ENCODE data around the gene DENND4C.

Gene DENND4C

DNA sequence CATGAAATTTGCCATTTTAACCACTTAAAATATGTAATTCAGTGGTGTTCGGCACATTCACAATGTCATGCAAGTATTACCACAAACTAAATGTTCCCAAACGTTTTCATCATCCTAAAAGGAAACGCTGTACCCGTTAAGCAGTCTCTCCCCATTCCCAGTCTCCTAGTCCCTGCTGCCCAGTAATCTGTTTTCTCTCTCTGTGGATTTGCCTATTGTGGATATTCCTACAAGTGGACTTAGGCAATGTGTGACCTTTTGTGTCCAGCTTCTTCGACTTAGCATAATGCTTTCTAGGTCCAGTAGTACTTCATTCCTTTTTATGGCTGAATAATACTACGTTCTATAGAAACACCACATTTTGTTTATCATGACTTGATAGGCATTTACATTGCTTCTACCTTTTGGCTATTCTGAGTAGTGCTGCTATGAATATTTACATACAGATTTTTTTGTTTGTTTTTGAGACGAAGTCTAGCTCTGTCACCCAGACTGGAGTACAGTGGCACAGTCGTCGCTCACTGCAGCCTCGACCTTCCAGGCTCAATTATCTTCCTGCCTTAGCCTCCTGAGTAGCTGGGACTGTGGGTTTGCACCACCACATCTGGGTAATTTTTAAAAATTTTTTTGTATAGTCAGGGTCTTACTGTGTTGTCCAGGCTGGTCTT, 13.0 kb downstream of the DENND4C start:
- ChIA-PET POLR2A (no interaction called here), CTCF (interaction anchor here (0.5 kb wide), 2 partner anchors 37 to 1714 kb away, joined by 3 read pairs; no protein-coding TSS in a partner anchor)
- Histone ChIP-seq H3K4me1 (ENCODE audit: control insufficient read depth, insufficient read depth, low read length) (peaks cover 6% of the 10 kb centered on the region), H3K27ac (ENCODE audit: extremely low read depth, low read depth, low read length) (no peak overlapping the region), H3K4me3 (ENCODE audit: low read depth, low read length) (no peak overlapping the region), H3K9me3 (ENCODE audit: control insufficient read depth, insufficient read depth, low read depth, low read length) (no peaks in the 10 kb centered on the region), H3K36me3 (ENCODE audit: control insufficient read depth in 2 of 2, insufficient read depth in 1 of 2, low read length in 2 of 2) (no peaks in the 10 kb centered on the region; a peak in 1 of 3 replicates)
- TF ChIP-seq HOXA7 (CRISPR knock-in tag; IDR thresholded peaks at IDR 0.05; ENCODE audit: borderline replicate concordance) (no peak), ZNF776 (tag by site-specific recombination; IDR thresholded peaks at IDR 0.05; ENCODE audit: borderline replicate concordance) (no peak), KLF16 (tag by site-specific recombination; IDR thresholded peaks at IDR 0.05) (no peak), GFI1B (tag by site-specific recombination; IDR thresholded peaks at IDR 0.05) (no peak), ZNF792 (tag by site-specific recombination; IDR thresholded peaks at IDR 0.05) (no peak)

DNA sequence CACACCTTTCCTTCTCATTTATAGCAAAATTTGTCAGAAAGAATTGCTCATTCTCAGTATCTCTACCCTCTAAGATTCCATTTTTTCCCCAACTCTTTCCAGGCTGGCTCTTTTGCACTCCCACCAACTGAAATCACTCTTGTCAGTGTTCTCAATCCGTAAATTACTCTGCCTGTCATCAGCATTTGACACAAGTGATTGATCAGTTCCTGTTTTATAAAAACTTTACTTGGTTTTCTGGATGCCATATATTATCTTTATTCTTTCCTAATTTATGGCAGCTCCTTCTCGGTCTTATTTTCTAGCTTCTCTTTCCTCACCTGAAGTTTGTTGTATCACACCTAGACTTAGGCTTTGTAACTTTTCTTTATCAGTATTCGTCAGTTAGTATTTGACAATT, 16.4 kb downstream of the DENND4C start:
- Histone ChIP-seq H3K36me3 (ENCODE audit: control insufficient read depth in 2 of 2, insufficient read depth in 1 of 2, low read length in 2 of 2) (no peaks in the 10 kb centered on the region; a peak in 1 of 3 replicates), H3K27ac (ENCODE audit: extremely low read depth, low read depth, low read length) (no peak overlapping the region), H3K4me1 (ENCODE audit: control insufficient read depth, insufficient read depth, low read length) (peaks cover 6% of the 10 kb centered on the region; the same call in 1 of the 2 replicates), H3K9me3 (ENCODE audit: control insufficient read depth, insufficient read depth, low read depth, low read length) (no peaks in the 10 kb centered on the region), H3K4me3 (ENCODE audit: low read depth, low read length) (no peak overlapping the region)
- TF ChIP-seq, protein P1, sequence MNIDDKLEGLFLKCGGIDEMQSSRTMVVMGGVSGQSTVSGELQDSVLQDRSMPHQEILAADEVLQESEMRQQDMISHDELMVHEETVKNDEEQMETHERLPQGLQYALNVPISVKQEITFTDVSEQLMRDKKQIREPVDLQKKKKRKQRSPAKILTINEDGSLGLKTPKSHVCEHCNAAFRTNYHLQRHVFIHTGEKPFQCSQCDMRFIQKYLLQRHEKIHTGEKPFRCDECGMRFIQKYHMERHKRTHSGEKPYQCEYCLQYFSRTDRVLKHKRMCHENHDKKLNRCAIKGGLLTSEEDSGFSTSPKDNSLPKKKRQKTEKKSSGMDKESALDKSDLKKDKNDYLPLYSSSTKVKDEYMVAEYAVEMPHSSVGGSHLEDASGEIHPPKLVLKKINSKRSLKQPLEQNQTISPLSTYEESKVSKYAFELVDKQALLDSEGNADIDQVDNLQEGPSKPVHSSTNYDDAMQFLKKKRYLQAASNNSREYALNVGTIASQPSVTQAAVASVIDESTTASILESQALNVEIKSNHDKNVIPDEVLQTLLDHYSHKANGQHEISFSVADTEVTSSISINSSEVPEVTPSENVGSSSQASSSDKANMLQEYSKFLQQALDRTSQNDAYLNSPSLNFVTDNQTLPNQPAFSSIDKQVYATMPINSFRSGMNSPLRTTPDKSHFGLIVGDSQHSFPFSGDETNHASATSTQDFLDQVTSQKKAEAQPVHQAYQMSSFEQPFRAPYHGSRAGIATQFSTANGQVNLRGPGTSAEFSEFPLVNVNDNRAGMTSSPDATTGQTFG (tag by site-specific recombination; IDR thresholded peaks at IDR 0.05; ENCODE audit: borderline replicate concordance) = no peak
- TF ChIP-seq TRIM28 (IDR thresholded peaks at IDR 0.05; ENCODE audit: borderline replicate concordance, low read length) (no peak), ZNF266 (tag by site-specific recombination; IDR thresholded peaks at IDR 0.05; ENCODE audit: low read depth) (no peak), ZNF629 (tag by site-specific recombination; IDR thresholded peaks at IDR 0.05) (no peak), ZNF624 (tag by site-specific recombination; IDR thresholded peaks at IDR 0.05) (no peak), ZNF777 (tag by site-specific recombination; IDR thresholded peaks at IDR 0.05; ENCODE audit: borderline replicate concordance) (no peak), SCRT1 (tag by site-specific recombination; IDR thresholded peaks at IDR 0.05; ENCODE audit: borderline replicate concordance) (no peak), ZNF311 (tag by site-specific recombination; IDR thresholded peaks at IDR 0.05; ENCODE audit: borderline replicate concordance) (no peak), ZBTB7A (tag by site-specific recombination; IDR thresholded peaks at IDR 0.05; ENCODE audit: low read depth) (no peak), ZEB2 (tag by site-specific recombination; IDR thresholded peaks at IDR 0.05) (no peak), BCL11B (tag by site-specific recombination; IDR thresholded peaks at IDR 0.05; ENCODE audit: low read depth) (no peak), ZNF23 (tag by site-specific recombination; IDR thresholded peaks at IDR 0.05; ENCODE audit: borderline replicate concordance) (no peak), ZNF335 (tag by site-specific recombination; conservative IDR thresholded peaks at IDR 0.05) (no peak), ZNF596 (tag by site-specific recombination; IDR thresholded peaks at IDR 0.05) (no peak), ZNF292 (tag by site-specific recombination; IDR thresholded peaks at IDR 0.05; ENCODE audit: borderline replicate concordance, low read depth) (no peak), ZNF416 (tag by site-specific recombination; IDR thresholded peaks at IDR 0.05) (no peak), OVOL3 (tag by site-specific recombination; IDR thresholded peaks at IDR 0.05) (no peak)
- TF ChIP-seq, protein P2, sequence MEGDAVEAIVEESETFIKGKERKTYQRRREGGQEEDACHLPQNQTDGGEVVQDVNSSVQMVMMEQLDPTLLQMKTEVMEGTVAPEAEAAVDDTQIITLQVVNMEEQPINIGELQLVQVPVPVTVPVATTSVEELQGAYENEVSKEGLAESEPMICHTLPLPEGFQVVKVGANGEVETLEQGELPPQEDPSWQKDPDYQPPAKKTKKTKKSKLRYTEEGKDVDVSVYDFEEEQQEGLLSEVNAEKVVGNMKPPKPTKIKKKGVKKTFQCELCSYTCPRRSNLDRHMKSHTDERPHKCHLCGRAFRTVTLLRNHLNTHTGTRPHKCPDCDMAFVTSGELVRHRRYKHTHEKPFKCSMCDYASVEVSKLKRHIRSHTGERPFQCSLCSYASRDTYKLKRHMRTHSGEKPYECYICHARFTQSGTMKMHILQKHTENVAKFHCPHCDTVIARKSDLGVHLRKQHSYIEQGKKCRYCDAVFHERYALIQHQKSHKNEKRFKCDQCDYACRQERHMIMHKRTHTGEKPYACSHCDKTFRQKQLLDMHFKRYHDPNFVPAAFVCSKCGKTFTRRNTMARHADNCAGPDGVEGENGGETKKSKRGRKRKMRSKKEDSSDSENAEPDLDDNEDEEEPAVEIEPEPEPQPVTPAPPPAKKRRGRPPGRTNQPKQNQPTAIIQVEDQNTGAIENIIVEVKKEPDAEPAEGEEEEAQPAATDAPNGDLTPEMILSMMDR (tag by site-specific recombination; IDR thresholded peaks at IDR 0.05) = no peak
- ChIA-PET POLR2A (interaction anchor here (1.1 kb wide), 1 partner anchor 16 kb away, joined by 3 read pairs; the partner anchor contains the start of gene DENND4C), CTCF (no interaction called here)
